Measurements from ENCODE around the gene ACOX3. TPM values are rescaled to one million over a fixed set of nuclear protein-coding genes. Genes with fewer than 3 reads are reported as not detected.

ACOX3 gene
- total RNA-seq, 4 donors from 2014 or later: 32.0 to 77.2 (median 43.8) TPM

DNA sequence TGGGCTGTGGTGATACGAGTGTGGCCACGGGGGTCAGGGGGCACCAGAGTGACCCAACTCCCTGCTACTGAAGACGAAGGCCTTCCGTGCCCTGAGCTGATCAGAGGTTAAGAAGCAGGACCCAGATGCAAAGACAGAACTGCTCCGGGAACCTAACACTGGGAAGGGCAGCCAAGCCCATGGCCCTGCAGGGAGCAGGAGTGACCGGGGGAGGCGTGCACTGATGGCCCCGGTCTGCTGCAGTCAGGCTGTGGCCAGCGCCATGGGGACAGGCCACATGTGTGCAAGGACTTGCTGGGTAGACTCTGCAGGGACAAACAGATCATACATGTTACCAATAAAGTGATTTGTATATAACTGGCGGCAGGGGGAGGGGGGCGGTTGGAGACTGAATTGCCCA is 74.6 kb downstream of the ACOX3 start:
- H3K36me3 ChIP-seq: peaks cover 19 to 54% (median 35%) of the 10 kb centered on the region in 4 donors
- H3K9me3 ChIP-seq: no peaks in the 10 kb centered on the region
- intact Hi-C loops (cut with DNase I): no loop called here
- DNase-seq (ENCODE audit: extremely low spot score): no peak
- no peaks in the 10 kb centered on the region for H3K27me3 ChIP-seq
- H3K27ac ChIP-seq (replicated peaks in 1 of 4): no peak overlapping the region
- TF ChIP-seq POLR2AphosphoS5 (IDR thresholded peaks at IDR 0.05) (no peak), EP300 (IDR thresholded peaks at IDR 0.05) (no peak), POLR2A (IDR thresholded peaks at IDR 0.05; ENCODE audit: low read depth) (no peak), CTCF (IDR thresholded peaks at IDR 0.05) (no peak)
- H3K4me3 ChIP-seq: no peak overlapping the region
- WGBS: 91% methylated on average over 11 of the region's 11 CpGs
- H3K4me1 ChIP-seq: peaks cover 0 to 28% (median 14%) of the 10 kb centered on the region in 4 donors

DNA sequence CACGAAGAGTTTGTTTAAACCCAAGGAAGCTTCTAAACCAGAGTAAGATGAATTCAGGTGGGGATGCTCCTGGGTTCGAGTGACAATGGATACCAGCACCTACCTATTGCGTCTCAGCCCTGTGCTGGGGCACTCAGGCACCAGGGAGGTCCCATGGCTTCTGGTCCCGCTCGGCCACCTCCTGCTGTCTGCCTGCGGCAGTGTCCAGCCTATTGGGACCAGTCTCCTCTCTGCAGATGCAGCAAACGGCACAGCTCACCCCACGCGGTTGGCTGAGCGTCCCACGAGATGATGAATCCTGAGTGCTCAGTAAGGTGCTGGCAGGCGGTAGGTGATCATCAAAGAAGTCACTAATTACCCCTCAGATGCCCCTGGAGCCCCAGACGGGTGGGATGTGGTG is 75.2 kb downstream of the ACOX3 start:
- Histone ChIP-seq H3K27ac (replicated peaks in 1 of 4) (no peak overlapping the region), H3K9me3 (no peaks in the 10 kb centered on the region), H3K4me3 (no peak overlapping the region), H3K27me3 (no peaks in the 10 kb centered on the region), H3K36me3 (peaks cover 19 to 49% (median 34%) of the 10 kb centered on the region in 4 donors), H3K4me1 (peaks cover 0 to 25% (median 10%) of the 10 kb centered on the region in 4 donors)
- WGBS: 94% methylated on average over 11 of the region's 13 CpGs
- TF ChIP-seq POLR2A (IDR thresholded peaks at IDR 0.05; ENCODE audit: low read depth): no peak
- no peak for TF ChIP-seq EP300 (IDR thresholded peaks at IDR 0.05)
- no peak for TF ChIP-seq CTCF (IDR thresholded peaks at IDR 0.05)
- no peak for TF ChIP-seq POLR2AphosphoS5 (IDR thresholded peaks at IDR 0.05)
- intact Hi-C loops (cut with DNase I): no loop called here
- DNase-seq (ENCODE audit: extremely low spot score): no peak

DNA sequence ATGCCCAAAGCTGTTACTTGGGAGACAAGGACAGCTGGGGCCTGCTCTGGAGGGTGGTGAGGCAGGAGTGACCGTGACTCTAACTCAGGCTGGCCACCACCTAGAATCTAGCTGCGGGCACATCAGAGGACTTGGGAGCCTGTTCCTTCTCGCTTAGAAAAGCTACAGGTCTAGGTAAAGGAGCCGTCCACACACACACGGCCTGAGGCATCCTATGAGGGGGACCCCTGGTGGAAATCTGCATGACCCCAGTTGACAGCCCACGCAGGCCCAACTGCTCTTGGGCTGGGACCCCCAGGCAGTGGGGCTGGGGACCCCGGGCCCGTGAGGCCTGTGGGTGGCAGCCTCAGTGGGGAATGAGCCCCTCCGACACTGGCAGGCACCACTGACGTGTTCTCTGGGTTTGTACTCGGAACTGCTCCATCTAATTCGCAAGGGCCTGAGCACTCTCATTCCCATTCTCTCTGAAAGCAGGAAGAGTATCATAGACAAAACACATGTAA is 75.6 kb downstream of the ACOX3 start:
- intact Hi-C loops (cut with DNase I): no loop called here
- 92% methylated on average over 6 of the region's 12 CpGs for WGBS

DNA sequence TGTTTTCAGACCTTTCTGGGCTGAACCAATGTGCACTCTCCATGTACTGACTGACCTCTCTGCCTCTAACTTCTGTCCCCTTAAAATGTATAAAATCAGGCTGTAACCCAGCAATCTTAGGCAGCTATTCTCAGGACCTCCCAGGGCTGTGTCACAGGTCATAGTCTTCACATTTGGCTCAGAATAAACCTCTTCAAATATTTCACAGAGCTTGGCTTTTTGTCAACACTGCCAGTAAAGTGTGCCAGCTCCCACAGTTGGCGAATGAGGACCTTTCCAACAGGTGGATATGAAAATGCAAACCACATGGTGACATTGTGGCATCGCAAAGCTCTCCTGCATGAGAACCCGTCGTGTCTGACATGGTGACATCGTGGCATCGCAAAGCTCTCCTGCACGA is 76.4 kb downstream of the ACOX3 start:
- Histone ChIP-seq H3K9me3 (no peaks in the 10 kb centered on the region), H3K36me3 (peaks cover 19 to 39% (median 29%) of the 10 kb centered on the region in 4 donors), H3K27ac (replicated peaks in 1 of 4) (no peak overlapping the region), H3K4me3 (no peak overlapping the region), H3K27me3 (no peaks in the 10 kb centered on the region), H3K4me1 (peaks cover 0 to 20% (median 9%) of the 10 kb centered on the region in 4 donors)
- TF ChIP-seq POLR2AphosphoS5 (IDR thresholded peaks at IDR 0.05): no peak
- no peak for TF ChIP-seq CTCF (IDR thresholded peaks at IDR 0.05)
- TF ChIP-seq POLR2A (IDR thresholded peaks at IDR 0.05; ENCODE audit: low read depth): no peak
- no peak for TF ChIP-seq EP300 (IDR thresholded peaks at IDR 0.05)
- no peak for DNase-seq (ENCODE audit: extremely low spot score)
- intact Hi-C loops (cut with DNase I): no loop called here
- WGBS: 86% methylated on average over 5 of the region's 7 CpGs

More for the DNA sequence above, 75.6 kb downstream of the ACOX3 start:
- H3K27me3 ChIP-seq: no peaks in the 10 kb centered on the region
- H3K27ac ChIP-seq (replicated peaks in 1 of 4): no peak overlapping the region
- no peak for TF ChIP-seq CTCF (IDR thresholded peaks at IDR 0.05)
- no peak for TF ChIP-seq POLR2AphosphoS5 (IDR thresholded peaks at IDR 0.05)
- no peak for TF ChIP-seq POLR2A (IDR thresholded peaks at IDR 0.05; ENCODE audit: low read depth)
- TF ChIP-seq EP300 (IDR thresholded peaks at IDR 0.05): no peak
- peaks cover 0 to 21% (median 9%) of the 10 kb centered on the region in 4 donors for H3K4me1 ChIP-seq
- DNase-seq (ENCODE audit: extremely low spot score): no peak
- H3K36me3 ChIP-seq: peaks cover 19 to 45% (median 32%) of the 10 kb centered on the region in 4 donors
- H3K4me3 ChIP-seq: no peak overlapping the region
- H3K9me3 ChIP-seq: no peaks in the 10 kb centered on the region

GRCh38 chr4:8362483-8362882 is 78.0 kb downstream of the ACOX3 start:
- Histone ChIP-seq H3K4me1 (peaks cover 0 to 33% (median 20%) of the 10 kb centered on the region in 4 donors), H3K27me3 (no peaks in the 10 kb centered on the region), H3K36me3 (peaks cover 19 to 28% (median 27%) of the 10 kb centered on the region in 4 donors), H3K27ac (replicated peaks in 1 of 4) (no peak overlapping the region), H3K9me3 (no peaks in the 10 kb centered on the region), H3K4me3 (no peak overlapping the region)
- intact Hi-C loops (cut with DNase I): no loop called here
- TF ChIP-seq CTCF (IDR thresholded peaks at IDR 0.05): no peak
- no peak for TF ChIP-seq POLR2A (IDR thresholded peaks at IDR 0.05; ENCODE audit: low read depth)
- no peak for TF ChIP-seq EP300 (IDR thresholded peaks at IDR 0.05)
- no peak for TF ChIP-seq POLR2AphosphoS5 (IDR thresholded peaks at IDR 0.05)
- no peak for DNase-seq (ENCODE audit: extremely low spot score)
- WGBS: 47% methylated on average over 1 of the region's 1 CpG

Data from esophagus muscularis mucosa (tissue), 4 donors.